Measurements from ENCODE around the gene PGP.

Gene PGP

DNA sequence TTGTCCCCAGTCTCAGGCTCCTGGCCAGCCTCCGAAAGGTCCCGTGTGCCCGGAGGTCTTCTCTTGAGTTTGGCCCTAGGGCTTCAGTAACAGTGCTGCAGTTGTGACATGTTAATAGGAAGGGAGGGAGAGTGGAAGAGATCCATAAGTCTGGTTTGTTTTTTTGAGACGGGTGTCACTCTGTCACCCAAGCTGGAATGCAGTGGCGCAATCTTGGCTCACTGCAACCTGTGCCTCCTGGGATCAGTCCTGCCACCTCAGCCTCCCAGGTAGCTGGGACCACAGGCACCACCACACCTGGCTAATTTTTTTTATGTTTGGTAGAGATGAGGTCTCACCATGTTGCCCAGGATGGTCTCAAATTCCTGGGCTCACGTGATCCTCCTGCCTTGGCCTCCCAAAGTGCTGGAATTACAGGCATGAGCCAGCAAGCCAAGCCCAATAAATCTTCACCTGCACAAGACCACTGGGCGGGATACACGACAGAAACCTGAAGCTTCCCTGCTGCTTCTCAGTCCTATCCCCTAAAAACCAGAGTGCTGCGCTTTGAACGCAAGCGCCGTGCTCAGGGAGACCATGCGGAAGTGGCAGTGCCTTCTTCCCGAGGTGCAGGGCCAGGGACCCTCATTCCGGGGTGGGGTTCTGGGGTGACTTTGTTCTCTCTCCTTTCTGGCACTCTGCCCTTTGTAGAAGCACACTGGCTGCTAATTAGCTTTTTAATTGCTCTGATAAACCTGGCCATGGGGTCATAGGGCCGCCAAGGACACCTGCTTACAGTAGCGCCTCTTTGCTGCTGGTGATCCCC lies 48.2 kb downstream of the PGP start:
- no peak for DNase-seq (ENCODE audit: low read depth in 2 of 2, low spot score in 1 of 2)

GRCh38 chr16:2165861-2166260 lies 48.8 kb downstream of the PGP start:
- DNase-seq (ENCODE audit: low read depth in 2 of 2, low spot score in 1 of 2): no peak

DNA sequence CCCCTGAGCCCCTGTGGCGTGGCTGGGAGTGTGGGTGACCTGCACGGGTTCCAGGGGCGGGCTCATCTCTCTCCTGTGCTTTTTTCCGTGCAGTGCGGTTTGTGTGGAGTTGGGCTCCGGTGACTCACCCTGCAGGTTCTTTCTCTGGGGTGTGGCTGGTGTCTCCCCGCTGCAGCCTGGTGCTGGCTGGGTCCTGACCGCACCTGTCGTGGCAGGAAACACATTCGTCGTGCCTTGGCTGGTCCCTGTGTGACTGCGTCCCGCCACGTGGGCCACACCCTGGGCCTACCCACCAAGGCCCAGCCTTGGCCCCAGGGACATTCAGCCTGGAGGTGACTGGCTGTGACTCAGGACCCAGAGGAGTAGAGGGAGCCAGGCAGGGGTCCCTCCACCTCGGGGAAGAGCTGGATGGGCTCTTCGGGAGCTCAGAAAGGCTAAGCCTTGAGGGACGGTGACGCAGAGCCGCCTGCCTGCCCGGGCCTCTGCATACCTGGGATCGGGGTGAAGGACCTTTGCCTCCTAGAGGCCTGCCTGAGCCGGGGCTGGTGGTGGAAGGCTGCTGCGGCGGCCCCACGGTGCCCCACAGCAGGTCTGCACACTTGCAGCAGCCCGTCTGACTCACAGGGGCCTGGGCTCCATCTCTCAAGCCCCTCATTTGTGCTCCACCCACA lies 51.3 kb downstream of the PGP start:
- DNase-seq (ENCODE audit: low read depth in 2 of 2, low spot score in 1 of 2): no peak

DNA sequence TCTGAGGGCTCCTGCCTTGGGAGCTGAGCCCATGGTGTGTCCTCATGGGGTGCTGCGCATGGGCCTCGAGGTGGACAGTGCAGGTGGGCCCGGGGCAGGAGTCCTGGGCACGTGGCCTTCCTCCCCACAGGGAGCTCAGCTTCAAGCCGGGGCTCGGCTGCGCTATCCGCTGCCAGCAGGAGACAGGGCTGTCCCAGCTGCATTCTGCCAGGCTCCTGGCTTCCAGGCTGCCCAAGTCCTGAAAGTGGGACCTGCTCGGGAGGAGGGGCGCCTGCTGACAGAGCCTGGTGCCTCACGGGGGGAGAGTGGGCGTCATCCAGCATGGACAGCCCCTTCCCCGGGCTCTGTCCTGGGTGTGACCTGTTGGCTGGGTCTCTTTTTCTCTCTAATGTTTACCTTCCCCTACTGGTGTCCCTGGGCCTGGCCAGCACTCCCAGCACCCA lies 51.9 kb downstream of the PGP start:
- no peak for DNase-seq (ENCODE audit: low read depth in 2 of 2, low spot score in 1 of 2)

DNA sequence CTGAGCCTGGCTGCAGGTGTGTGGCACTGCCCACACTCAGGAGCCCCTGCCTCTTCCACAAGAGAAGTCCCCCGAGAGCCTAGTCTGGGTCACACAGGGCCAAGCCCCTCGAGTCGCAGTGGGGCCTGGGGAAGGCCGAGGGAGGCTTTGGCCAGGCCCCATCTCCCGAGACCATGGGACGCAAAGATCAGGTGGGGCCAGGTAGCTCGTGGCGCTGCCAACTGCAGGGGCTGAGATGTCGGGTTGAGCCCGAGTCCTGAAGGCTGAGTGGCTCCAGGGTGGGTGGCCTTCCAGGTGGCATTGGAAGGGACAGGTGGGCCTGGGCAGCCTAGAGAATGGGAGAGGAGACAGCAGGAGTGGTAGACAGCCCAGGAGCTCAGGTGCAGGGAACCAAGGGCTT lies 52.7 kb downstream of the PGP start:
- DNase-seq (ENCODE audit: low read depth in 2 of 2, low spot score in 1 of 2): no peak

All from stimulated activated CD8-positive, alpha-beta memory T cell treated with anti-CD3 and anti-CD28 coated beads, Interleukin-4, amount 100 ng/mL, for 4 hours (primary cell).